Karpas-422 (cell line): ENCODE results near the gene DUSP16. TPM values are rescaled to one million over a fixed set of nuclear protein-coding genes. Genes with fewer than 3 reads are reported as not detected.

Experiments
- DNase-seq: peaks from one replicate; pipeline ENCODE4 v3.0.0-alpha.2; 2015
- H2AFZ ChIP-seq: fragments of 200-600 bp; sonication (generic); 2 replicates; pipeline ENCODE4 v1.6.1; 2014; ENCODE audit warnings: antibody characterized with exemption, low read length, mixed read lengths
- H3K27ac ChIP-seq: fragments of 200-600 bp; sonication (generic); 2 replicates; pipeline ENCODE4 v1.5.1; 2014; ENCODE audit warnings: mild to moderate bottlenecking, low read length, moderate library complexity
- H3K27me3 ChIP-seq: fragments of 200-600 bp; sonication (generic); 2 replicates; pipeline ENCODE4 v1.6.1; 2014; ENCODE audit warnings: low read length, mixed read lengths
- H3K36me3 ChIP-seq: fragments of 200-600 bp; sonication (generic); 2 replicates; pipeline ENCODE4 v1.6.1; 2014; ENCODE audit warnings: low read length, mixed read lengths; ENCODE audit not compliant: insufficient read depth
- H3K4me1 ChIP-seq: fragments of 200-600 bp; sonication (generic); 2 replicates; pipeline ENCODE4 v1.6.1; 2014; ENCODE audit warnings: mild to moderate bottlenecking, low read length, mixed read lengths
- H3K4me2 ChIP-seq: fragments of 200-600 bp; sonication (generic); 2 replicates; pipeline ENCODE4 v1.6.1; 2014; ENCODE audit warnings: low read length, low read depth, mild to moderate bottlenecking; ENCODE audit not compliant: poor library complexity, severe bottlenecking
- H3K4me3 ChIP-seq: fragments of 200-600 bp; sonication (generic); 2 replicates; pipeline ENCODE4 v1.5.1; 2014; ENCODE audit warnings: mild to moderate bottlenecking, antibody characterized with exemption, low read length, mixed read lengths
- H3K79me2 ChIP-seq: fragments of 200-600 bp; sonication (generic); 2 replicates; pipeline ENCODE4 v1.6.1; 2014; ENCODE audit warnings: mild to moderate bottlenecking, low read length, mixed read lengths
- H3K9ac ChIP-seq: fragments of 200-600 bp; sonication (generic); 2 replicates; pipeline ENCODE4 v1.6.0; 2014; ENCODE audit warnings: low read length
- H3K9me2 ChIP-seq: fragments of 200-600 bp; sonication (generic), shearing (Covaris generic); replicated peaks from 2 replicates; pipeline ENCODE4 v1.6.0; 2014; ENCODE audit warnings: mild to moderate bottlenecking, low read length, moderate library complexity; ENCODE audit not compliant: insufficient read depth
- H3K9me3 ChIP-seq: fragments of 300-700, 200-600 bp; sonication (generic); 2 replicates; pipeline ENCODE4 v1.6.1; 2014; ENCODE audit warnings: low read length, mixed read lengths
- H4K20me1 ChIP-seq: fragments of 200-600 bp; sonication (generic); 2 replicates; pipeline ENCODE4 v1.6.1; 2014; ENCODE audit warnings: mild to moderate bottlenecking, antibody characterized with exemption, low read length, low read depth; ENCODE audit not compliant: insufficient read depth
- total RNA-seq: library from RNA; depleted of rRNA; stranded (reverse); fragments of >200 nt; shearing (Covaris generic); gene quantifications from 2 replicates; pipeline ENCODE4 v1.2.3, GENCODE V29; 2014; ENCODE audit warnings: low replicate concordance

The DUSP16 gene
- total RNA-seq, 1 experiment from 2014 or later: 1.8 TPM

- no peaks in the 10 kb centered on the region for H3K9me3 ChIP-seq
- H3K4me3 ChIP-seq: no peak overlapping the region
- no peak overlapping the region for H3K9ac ChIP-seq
- no peak overlapping the region for H2AFZ ChIP-seq
- DNase-seq: no peak
- no peaks in the 10 kb centered on the region for H3K79me2 ChIP-seq
- H3K4me2 ChIP-seq: no peak overlapping the region
- no peaks in the 10 kb centered on the region for H3K36me3 ChIP-seq
- H3K4me1 ChIP-seq: no peaks in the 10 kb centered on the region
- H3K27me3 ChIP-seq: no peaks in the 10 kb centered on the region
- H3K27ac ChIP-seq: no peak overlapping the region
- no peaks in the 10 kb centered on the region for H4K20me1 ChIP-seq
- H3K9me2 ChIP-seq: no peaks in the 10 kb centered on the region
These were observed 62.6 kb downstream of the DUSP16 start for GRCh38 chr12:12499909-12500604.

DNA sequence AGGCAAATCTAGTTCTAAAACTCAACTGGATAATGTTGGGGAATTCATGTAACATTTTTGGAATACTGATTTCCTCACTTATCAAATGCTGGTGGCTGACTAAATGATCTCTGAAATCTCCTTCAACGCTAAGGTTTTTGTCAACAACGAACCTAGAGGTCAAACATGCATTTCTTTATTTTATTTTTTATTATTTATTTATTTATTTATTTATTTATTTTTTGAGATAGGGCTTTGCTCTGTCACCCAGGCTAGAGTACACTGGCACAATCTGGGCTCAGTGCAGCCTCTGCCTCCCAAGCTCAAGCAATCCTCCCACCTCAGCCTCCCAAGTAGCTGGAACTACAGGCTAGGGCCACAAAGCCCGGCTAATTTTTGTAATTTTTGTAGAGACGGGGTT lies 64.5 kb downstream of the DUSP16 start:
- no peak for DNase-seq
- Histone ChIP-seq H4K20me1 (no peaks in the 10 kb centered on the region), H3K27me3 (no peaks in the 10 kb centered on the region), H3K9me3 (no peaks in the 10 kb centered on the region), H3K27ac (no peak overlapping the region), H3K9ac (no peak overlapping the region), H3K36me3 (no peaks in the 10 kb centered on the region), H3K79me2 (no peaks in the 10 kb centered on the region), H3K4me3 (no peak overlapping the region), H3K4me1 (no peaks in the 10 kb centered on the region), H2AFZ (no peak overlapping the region), H3K9me2 (no peaks in the 10 kb centered on the region), H3K4me2 (no peak overlapping the region)

DNA sequence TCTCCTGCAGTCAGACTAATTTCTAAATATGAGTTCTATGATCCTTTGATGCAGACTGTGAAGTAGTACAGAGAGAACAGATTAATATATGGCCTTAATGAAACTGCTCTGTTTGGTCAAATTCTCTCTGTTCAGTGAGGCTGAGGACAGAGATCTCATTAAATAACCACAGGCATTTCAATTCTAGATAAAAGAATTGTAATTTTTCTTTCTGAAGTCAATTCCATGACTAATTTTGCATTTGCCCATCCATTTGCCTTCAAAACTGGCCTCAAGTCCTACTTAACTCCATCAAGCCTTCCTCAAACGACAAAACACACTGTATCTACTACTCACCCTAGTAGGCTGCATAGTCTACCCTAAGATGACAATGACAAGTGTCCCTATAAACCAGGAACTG lies 67.1 kb downstream of the DUSP16 start:
- Histone ChIP-seq H3K4me3 (no peak overlapping the region), H3K36me3 (no peaks in the 10 kb centered on the region), H4K20me1 (no peaks in the 10 kb centered on the region), H3K27me3 (no peaks in the 10 kb centered on the region), H3K9me3 (no peaks in the 10 kb centered on the region), H3K4me2 (no peak overlapping the region), H3K9me2 (no peaks in the 10 kb centered on the region), H3K27ac (no peak overlapping the region), H3K79me2 (no peaks in the 10 kb centered on the region), H2AFZ (no peak overlapping the region), H3K9ac (no peak overlapping the region), H3K4me1 (no peaks in the 10 kb centered on the region)
- DNase-seq: no peak

DNA sequence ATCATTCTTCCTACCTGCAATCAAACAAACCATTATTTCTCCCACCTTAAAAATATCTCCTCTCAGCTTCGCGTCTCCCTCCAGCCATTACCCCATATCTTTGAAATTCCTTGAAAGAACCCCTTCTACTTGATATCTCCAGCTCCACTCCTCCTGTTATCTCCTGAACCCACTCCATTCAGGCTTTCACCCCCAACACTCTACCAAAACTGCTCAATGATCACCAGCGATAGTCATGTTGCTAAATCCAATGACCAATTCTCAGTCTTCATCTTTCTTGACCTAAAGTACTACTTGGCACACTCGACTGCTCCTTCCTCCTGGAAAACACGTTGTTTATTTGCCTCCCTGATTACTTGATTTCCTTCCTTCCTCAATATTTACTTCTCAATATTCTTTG lies 70.1 kb downstream of the DUSP16 start:
- Histone ChIP-seq H3K4me1 (no peaks in the 10 kb centered on the region), H3K9me2 (no peaks in the 10 kb centered on the region), H3K36me3 (no peaks in the 10 kb centered on the region), H4K20me1 (no peaks in the 10 kb centered on the region), H3K4me2 (no peak overlapping the region), H2AFZ (no peak overlapping the region), H3K9ac (no peak overlapping the region), H3K9me3 (no peaks in the 10 kb centered on the region), H3K27me3 (no peaks in the 10 kb centered on the region), H3K79me2 (no peaks in the 10 kb centered on the region), H3K27ac (no peak overlapping the region), H3K4me3 (no peak overlapping the region)
- no peak for DNase-seq

DNA sequence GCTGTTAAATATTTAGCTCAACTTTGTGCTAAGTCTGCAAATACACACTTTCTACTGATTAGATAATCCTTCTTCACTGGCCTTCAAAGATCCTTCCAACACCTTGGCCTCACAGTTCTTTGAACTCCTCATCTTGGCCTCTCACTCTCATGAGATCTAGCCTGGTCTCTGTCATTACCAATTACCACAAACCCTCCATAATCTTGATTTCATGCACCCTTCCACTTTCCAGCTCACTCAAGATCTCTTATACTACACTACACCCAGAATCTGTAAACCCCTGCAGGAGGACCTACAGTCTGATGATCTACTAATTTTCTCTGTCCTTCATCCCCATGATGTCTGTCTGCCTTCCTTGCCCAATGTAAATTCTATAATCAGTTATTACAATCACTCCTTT lies 71.1 kb downstream of the DUSP16 start:
- H3K9ac ChIP-seq: no peak overlapping the region
- no peaks in the 10 kb centered on the region for H4K20me1 ChIP-seq
- H3K27me3 ChIP-seq: no peaks in the 10 kb centered on the region
- DNase-seq: no peak
- H3K9me3 ChIP-seq: no peaks in the 10 kb centered on the region
- H3K36me3 ChIP-seq: no peaks in the 10 kb centered on the region
- no peaks in the 10 kb centered on the region for H3K79me2 ChIP-seq
- H3K27ac ChIP-seq: no peak overlapping the region
- no peaks in the 10 kb centered on the region for H3K4me1 ChIP-seq
- no peak overlapping the region for H2AFZ ChIP-seq
- no peak overlapping the region for H3K4me2 ChIP-seq
- H3K4me3 ChIP-seq: no peak overlapping the region
- no peaks in the 10 kb centered on the region for H3K9me2 ChIP-seq

- H3K27ac ChIP-seq: no peak overlapping the region
- H3K9me2 ChIP-seq: no peaks in the 10 kb centered on the region
- H3K36me3 ChIP-seq: no peaks in the 10 kb centered on the region
- H3K9ac ChIP-seq: no peak overlapping the region
- no peaks in the 10 kb centered on the region for H3K27me3 ChIP-seq
- H3K4me3 ChIP-seq: no peak overlapping the region
- no peaks in the 10 kb centered on the region for H3K79me2 ChIP-seq
- DNase-seq: no peak
- H3K4me1 ChIP-seq: no peaks in the 10 kb centered on the region
- no peaks in the 10 kb centered on the region for H3K9me3 ChIP-seq
- H2AFZ ChIP-seq: no peak overlapping the region
- H4K20me1 ChIP-seq: no peaks in the 10 kb centered on the region
- no peak overlapping the region for H3K4me2 ChIP-seq
These were observed 73.7 kb downstream of the DUSP16 start for GRCh38 chr12:12488823-12489550.

- no peaks in the 10 kb centered on the region for H3K9me2 ChIP-seq
- no peak overlapping the region for H3K9ac ChIP-seq
- H3K4me2 ChIP-seq: no peak overlapping the region
- no peaks in the 10 kb centered on the region for H3K79me2 ChIP-seq
- no peaks in the 10 kb centered on the region for H3K4me1 ChIP-seq
- no peak overlapping the region for H2AFZ ChIP-seq
- no peak overlapping the region for H3K27ac ChIP-seq
- no peaks in the 10 kb centered on the region for H3K27me3 ChIP-seq
- DNase-seq: no peak
- H3K36me3 ChIP-seq: no peaks in the 10 kb centered on the region
- no peaks in the 10 kb centered on the region for H3K9me3 ChIP-seq
- no peaks in the 10 kb centered on the region for H4K20me1 ChIP-seq
- H3K4me3 ChIP-seq: no peak overlapping the region
These were observed 74.4 kb downstream of the DUSP16 start for GRCh38 chr12:12488296-12488695.

DNA sequence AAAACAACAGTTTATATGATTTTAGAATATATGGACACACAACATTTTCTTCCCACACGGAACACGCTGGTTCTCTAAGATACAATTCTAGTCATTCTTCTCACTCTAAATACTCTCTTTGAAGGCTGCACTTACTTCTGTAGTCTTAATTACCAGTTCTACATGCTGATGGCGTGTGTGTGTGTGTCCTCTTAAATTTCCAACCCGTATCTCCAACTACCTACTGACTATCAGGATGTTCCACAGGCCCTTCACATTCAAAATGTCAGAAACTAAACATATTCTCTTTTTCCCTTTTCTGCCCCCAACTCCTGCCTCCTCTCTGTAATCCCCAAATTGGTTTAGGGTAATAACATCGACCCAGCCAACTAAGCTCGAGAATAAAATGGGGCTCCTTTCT lies 75.2 kb downstream of the DUSP16 start:
- Histone ChIP-seq H3K9me3 (no peaks in the 10 kb centered on the region), H3K27me3 (no peaks in the 10 kb centered on the region), H3K4me1 (no peaks in the 10 kb centered on the region), H3K4me3 (no peak overlapping the region), H3K79me2 (no peaks in the 10 kb centered on the region), H3K36me3 (no peaks in the 10 kb centered on the region), H3K27ac (no peak overlapping the region), H2AFZ (no peak overlapping the region), H3K4me2 (no peak overlapping the region), H3K9ac (no peak overlapping the region), H3K9me2 (no peaks in the 10 kb centered on the region), H4K20me1 (no peaks in the 10 kb centered on the region)
- no peak for DNase-seq
